Measurements from ENCODE around the gene FRG1.
"Not testable (repeated sequence)": the region's sequence is repeated elsewhere in the genome, so short reads cannot be mapped to it uniquely, and the experiment has no call there.

Gene FRG1

GRCh38 chr4:189940178-189941004, at the start of gene FRG1:
TSS of gene FRG1 (plus strand) at chr4:189940872. CDS start at chr4:189941010, 138 bp downstream.
- DNase-seq (ENCODE audit: low read depth, low spot score), result peak; percentile 65

GRCh38 chr4:189897667-189898066, 43.0 kb upstream of the FRG1 start:
- no peak for DNase-seq (ENCODE audit: low read depth, low spot score)

- DNase-seq (ENCODE audit: low read depth, low spot score), result not testable (repeated sequence)
These were observed 41.1 kb upstream of the FRG1 start for GRCh38 chr4:189899481-189900015.

- DNase-seq (ENCODE audit: low read depth, low spot score), result peak; percentile 9
These were observed 36.1 kb upstream of the FRG1 start for GRCh38 chr4:189904420-189905027.

GRCh38 chr4:189912170-189912569, 28.5 kb upstream of the FRG1 start:
- DNase-seq (ENCODE audit: low read depth, low spot score), result no peak

- DNase-seq (ENCODE audit: low read depth, low spot score), result no peak
These were observed 23.3 kb upstream of the FRG1 start for GRCh38 chr4:189917161-189917891.

GRCh38 chr4:189921058-189921457, 19.6 kb upstream of the FRG1 start:
- DNase-seq (ENCODE audit: low read depth, low spot score), result no peak

GRCh38 chr4:189926742-189927141, 13.9 kb upstream of the FRG1 start:
- not testable (repeated sequence) for DNase-seq (ENCODE audit: low read depth, low spot score)

- DNase-seq (ENCODE audit: low read depth, low spot score), result no peak
These were observed 356 bp downstream of the FRG1 start for GRCh38 chr4:189941005-189941450.

GRCh38 chr4:189942412-189942811, 1.7 kb downstream of the FRG1 start:
- not testable (repeated sequence) for DNase-seq (ENCODE audit: low read depth, low spot score)

GRCh38 chr4:189944077-189944476, 3.4 kb downstream of the FRG1 start:
- DNase-seq (ENCODE audit: low read depth, low spot score), result not testable (repeated sequence)

- DNase-seq (ENCODE audit: low read depth, low spot score), result not testable (repeated sequence)
These were observed 6.2 kb downstream of the FRG1 start for GRCh38 chr4:189946906-189947305.

- DNase-seq (ENCODE audit: low read depth, low spot score), result not testable (repeated sequence)
These were observed 7.8 kb downstream of the FRG1 start for GRCh38 chr4:189948486-189948885.

- not testable (repeated sequence) for DNase-seq (ENCODE audit: low read depth, low spot score)
These were observed 28.6 kb downstream of the FRG1 start for GRCh38 chr4:189969291-189969690.

GRCh38 chr4:189973646-189974045, 33.0 kb downstream of the FRG1 start:
- no peak for DNase-seq (ENCODE audit: low read depth, low spot score)

GRCh38 chr4:189974056-189974455, 33.4 kb downstream of the FRG1 start:
- DNase-seq (ENCODE audit: low read depth, low spot score), result no peak

GRCh38 chr4:189979196-189980047, 38.8 kb downstream of the FRG1 start:
- no peak for DNase-seq (ENCODE audit: low read depth, low spot score)

GRCh38 chr4:189980292-189980691, 39.6 kb downstream of the FRG1 start:
- not testable (repeated sequence) for DNase-seq (ENCODE audit: low read depth, low spot score)

GRCh38 chr4:189981970-189982369, 41.3 kb downstream of the FRG1 start:
- no peak for DNase-seq (ENCODE audit: low read depth, low spot score)

- DNase-seq (ENCODE audit: low read depth, low spot score), result not testable (repeated sequence)
These were observed 43.3 kb downstream of the FRG1 start for GRCh38 chr4:189983916-189984526.
